ENCODE results near the gene PSD2.

Gene PSD2

DNA sequence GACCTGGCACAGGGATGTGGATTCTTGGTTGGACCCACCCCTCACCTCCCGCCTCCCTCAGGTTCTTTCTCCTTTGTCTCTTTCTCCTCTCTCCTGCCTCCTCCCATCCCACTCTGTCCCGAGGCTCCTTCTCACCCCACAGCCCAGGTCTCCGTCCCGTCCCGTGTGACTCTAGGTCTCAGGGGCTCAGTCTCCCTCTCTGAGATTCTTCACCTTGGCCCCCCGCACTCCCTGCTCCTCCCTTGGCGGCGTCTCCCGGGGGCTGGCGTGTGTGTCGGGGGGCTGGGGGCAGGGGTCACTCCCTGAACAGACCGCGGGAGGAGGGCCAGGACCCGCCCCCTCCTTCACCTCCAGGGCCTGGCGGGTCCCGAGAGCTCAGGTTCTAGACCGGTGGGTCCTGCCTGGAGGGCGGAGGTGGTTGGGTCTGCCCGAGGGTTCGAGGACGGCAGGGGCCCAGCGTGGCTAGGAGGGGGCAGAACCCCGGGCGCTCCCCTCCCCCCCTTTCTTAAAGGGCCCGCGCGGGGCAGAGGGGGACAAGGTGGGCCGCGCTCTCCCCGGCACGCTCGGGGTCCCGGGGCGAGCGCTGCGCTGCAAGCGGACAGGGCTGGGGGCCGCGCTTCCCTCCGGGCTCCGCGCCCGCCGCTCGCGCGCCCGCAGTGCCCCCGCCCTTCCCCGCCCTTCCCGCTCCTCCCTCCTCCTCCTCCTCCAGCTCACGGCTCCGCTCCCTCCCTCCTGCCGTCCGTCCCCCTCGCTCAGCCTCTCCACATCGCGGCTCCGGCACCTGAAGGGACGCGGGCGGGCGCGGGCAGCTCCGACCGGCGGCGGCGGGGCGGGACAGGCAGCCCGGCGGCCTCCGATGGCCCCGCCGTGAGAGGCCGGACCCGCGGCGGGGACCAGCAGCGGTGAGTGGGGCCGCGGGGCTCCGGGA is at the start of gene PSD2:
Gene PSD2, plus strand, starts transcription at position 735 of the 928 bp plus-strand sequence. CDS start 13,633 bp downstream, outside the sequence.
- no peak for DNase-seq

DNA sequence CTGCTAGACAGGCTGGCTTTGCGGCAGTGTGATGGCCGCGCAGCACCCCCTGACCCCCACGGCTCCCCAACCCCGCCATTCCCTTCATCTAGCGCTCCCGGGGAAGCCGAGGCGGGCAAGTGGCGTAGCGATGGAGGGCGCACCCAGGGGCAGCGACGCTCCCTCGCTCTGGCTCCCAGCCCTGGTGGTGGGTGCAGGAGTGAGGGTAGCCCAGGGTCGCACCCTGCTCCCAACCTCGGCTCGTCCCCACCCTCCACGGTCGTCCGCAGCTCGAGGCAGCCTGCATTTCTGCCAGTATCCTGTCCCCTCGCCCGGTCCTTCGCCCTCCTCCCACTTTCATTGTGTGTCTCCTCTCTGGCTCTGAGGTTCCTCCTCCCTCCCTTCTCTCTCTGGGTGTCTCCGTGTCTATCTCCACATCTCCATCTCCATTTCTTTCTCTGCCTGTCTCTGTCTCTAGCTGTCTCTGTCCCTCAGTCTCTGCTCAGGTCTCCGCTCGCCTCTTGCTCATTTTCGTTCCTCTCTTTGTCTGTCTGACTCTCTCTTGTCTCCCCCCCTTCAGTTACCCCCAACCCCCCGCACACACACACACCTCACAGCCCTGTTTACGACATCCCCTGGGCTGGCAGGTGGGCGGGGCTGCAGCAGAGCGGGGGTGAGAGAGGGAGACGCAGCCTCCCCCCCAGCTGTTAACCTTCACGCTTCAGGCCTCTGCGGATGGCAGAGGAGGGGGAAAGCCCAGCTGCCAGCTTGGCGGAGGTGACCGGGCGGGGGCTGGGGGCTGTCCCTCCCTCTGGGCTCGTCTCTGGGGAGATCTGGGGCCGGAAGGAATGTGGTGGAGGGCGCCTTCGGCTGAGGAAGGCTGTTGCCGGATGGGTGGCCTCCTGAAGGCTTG is 48.7 kb upstream of the PSD2 start:
- DNase-seq, result no peak

DNA sequence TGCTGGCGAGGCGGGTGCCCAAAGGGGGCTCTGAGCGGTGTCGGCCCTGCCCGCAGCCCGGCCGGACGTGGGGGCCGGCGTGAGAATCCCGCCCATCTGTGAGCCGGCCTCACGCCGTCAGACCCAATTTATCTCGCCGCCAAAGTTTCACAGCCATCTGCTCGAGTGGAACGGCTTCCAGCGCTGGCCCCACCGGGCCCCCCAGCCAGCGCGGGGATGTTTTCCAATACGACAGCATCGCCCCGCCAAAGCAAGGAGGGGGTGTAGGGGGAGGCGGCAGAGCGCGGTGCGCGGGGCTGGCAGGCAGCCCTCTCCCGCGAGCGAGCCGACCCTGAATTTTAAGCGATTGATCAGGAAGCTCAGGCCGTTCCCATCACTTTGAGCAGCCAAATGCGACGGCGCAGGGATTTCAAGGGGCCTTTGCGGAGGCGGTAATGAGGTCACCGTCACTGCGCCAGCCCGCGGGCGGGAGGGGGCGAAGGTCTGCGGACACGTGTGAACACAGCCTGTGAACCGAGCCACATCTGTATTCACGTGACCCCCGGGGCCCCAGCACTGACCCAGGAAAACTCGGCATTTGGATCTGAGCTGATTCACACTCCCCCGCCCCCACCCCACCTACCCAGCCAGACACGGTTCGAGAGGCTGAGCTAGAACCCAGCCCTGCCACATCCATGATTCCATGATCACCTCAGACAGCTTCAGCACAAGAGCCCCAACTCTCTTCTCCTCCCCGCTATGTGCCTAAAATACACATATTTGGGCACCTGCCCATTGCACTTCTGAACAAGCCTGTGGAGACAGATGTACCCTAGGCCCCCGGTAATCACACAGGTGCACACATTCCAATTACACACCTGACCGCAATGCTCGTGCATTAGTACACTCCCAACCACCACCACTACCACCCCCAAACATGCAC is 47.8 kb upstream of the PSD2 start:
- no peak for DNase-seq

DNA sequence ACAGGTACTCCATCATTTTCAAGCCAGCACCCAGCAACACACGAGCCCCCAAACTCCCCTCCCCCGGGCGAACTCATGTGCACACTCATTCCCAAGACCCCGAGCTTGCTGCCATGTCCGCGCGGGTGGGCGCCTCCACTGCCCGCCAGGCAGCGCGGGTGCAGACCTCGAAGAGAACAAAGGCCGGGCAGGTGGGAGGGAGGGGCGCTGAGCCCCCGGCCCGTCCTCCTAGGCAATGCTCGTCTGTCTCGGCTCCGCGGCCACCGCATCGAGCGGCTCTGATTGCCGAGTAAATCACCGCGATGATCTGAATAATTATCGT is 47.1 kb upstream of the PSD2 start:
- DNase-seq, result no peak

DNA sequence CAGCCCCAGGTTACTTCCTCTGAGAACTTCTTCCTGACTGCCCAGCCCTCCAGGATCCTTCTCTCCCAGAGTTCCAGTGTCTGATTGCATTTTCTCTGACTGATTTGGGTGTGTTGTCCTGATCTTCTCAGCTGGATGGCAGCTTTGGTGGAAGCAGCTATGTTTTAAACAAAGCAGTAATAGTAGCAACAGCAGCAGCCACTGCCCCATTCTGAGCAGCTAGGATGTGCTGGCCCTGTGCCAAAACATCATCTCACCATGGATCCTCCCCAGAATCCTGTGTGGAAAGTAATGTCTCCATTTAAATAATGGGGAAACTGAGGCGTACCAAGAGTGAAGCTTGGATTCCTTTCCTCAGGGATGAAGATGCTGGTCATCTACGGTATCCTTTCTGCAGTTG is 46.4 kb upstream of the PSD2 start:
- DNase-seq, result no peak

DNA sequence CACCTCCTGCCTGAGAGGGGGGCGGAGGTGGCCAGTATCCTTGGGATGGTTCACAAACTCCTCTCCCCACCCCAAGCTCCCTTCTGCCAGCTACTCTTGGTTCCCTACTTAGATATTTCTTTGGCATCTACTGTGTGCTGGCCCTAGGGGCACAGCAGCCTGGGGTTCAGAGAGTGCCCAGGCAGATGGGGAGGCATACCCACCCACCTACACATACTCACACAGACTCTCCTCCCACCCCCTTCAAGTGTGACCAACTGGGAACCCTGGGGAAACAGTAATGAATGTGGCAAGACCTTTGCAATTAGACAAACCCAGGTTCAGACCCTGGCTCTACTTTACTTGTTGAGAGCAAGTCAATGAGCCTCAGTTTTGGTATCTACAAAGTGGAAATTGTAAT is 44.4 kb upstream of the PSD2 start:
- DNase-seq, result no peak

DNA sequence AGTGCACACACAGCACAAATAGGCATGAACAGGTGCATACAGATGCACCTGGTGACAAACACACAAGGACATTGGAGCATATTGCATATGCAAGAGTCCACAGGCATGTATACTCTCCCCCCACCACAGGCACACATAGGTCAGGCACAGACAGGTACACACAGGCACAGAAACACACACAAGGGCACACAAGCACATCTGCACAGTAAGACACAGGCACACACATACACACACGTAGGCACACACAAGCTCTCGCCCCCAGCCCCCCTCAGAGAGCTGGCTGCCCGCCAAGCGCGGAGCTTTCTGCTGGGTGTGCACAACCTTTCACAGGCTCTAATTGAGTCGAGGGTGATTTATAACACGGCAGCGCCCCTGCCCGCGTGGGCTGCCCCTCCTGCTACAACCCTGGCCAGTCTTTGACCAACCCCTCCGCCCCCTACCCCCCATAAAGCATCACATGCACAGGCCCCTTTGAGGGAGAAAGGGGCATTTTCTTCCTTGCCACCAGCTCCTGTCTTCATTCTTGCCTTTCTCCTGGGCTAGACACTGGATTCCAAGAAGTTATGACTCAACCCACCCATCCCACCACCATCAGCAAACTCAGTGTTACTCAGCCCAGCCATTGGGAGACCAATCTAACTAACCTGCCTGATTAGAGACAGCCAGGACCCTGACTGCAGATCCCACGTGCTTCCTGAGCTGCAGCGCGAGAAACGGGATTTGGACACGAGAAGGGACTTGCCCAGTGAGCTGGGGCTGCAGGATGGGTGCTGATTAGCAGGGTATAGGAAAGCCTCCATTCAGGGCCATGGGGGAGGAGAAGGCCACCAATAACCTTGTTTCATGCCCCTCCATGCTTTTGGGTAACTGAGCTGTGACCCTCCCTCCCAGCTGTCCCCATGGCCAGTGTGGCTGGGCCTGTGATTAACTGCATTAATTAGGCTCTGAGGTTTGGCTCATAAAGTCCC is 42.8 kb upstream of the PSD2 start:
- DNase-seq, result no peak

DNA sequence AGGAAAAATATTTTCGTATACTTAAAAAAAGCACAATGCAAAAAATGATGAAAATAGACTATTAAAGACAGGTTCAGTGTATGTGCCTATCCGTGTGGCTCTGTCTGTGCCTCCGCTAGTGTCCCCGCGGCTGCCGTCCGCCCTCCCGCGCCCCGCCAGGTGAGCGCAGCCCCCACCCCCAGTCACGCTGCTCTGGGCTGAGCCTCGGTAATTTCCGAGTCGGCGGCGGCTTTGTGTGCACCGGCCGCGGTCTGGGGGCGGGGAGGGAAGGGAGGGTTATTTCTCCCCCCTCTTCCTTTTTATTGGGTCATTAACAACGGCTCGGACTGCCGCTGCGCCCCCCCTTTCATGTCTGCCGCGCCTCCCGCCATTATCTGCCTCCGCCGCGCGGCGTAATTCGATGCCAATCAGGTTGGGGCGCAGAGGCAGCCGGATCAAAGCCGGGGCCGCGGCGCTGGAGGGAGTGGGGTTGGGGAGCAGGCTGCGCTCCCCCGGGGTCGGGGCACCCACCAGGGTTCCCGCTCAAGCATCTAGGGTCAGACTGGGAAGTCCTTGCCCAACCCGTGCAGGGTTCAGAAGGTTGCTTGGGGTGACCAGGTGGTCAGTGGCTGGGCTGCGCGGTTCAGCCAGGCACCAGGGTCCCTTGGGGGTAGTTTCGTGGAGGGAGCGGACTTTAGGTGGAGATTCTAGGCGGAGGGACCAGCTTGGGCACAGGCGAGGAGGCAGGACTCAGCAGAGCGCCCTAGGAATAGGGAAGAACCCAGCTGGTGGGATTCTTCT is 39.5 kb upstream of the PSD2 start:
- DNase-seq, result no peak

DNA sequence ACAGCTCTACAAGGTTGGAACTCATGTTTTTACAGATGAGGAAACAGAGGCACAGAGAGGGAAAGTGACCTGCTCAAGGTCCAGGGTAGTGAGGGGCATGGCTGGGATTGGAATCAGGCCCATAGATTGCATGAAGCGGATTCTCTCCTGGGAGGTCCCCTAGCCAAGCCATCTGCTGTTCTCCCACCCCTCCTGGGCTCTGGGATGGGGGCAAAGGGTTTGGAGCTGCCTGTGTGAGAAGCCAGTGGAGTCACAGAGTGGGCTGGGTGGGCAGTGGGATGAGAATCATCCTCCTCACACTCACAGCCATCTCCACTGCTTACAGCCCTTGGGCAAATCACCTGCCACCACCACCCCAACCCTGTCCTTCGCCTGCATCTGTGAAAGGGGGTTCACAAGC is 38.6 kb upstream of the PSD2 start:
- no peak for DNase-seq

DNA sequence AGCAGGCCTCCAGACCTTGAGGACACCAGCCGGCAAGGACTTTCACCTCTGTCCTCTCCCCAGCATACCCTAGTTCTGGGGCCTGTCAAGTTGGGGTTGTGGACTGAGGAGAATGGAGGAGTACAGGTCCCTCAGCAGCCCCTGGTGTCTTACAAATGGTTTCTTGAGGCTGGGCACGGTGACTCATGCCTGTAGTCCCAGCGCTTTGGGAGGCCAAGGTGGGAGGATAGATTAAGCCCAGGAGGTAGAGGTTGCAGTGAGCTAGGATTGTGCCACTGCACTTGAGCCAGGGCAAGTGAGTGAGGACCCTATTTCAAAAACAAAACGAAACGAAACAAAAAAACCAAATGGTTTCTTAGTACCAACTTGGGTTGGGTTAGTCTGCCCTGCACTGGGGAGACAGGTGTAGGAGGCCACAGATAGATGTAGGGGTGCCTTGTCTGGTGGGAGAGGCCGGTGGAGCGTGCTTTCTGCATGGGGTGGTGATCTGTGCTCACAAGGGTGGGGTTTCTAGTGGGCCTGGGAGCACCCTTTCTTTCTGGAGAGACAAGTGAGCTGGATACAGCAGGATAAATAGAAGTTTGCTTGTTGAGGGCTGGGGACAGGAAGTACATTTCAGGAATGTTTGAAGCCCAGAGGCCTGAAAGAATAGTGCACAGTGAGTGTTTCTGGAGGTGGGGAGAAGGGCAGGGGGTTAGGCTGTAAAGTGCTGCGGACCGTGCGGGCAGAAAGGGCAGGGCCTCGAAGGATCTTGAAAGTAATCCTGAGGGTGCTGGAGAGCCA is 37.7 kb upstream of the PSD2 start:
- no peak for DNase-seq

DNA sequence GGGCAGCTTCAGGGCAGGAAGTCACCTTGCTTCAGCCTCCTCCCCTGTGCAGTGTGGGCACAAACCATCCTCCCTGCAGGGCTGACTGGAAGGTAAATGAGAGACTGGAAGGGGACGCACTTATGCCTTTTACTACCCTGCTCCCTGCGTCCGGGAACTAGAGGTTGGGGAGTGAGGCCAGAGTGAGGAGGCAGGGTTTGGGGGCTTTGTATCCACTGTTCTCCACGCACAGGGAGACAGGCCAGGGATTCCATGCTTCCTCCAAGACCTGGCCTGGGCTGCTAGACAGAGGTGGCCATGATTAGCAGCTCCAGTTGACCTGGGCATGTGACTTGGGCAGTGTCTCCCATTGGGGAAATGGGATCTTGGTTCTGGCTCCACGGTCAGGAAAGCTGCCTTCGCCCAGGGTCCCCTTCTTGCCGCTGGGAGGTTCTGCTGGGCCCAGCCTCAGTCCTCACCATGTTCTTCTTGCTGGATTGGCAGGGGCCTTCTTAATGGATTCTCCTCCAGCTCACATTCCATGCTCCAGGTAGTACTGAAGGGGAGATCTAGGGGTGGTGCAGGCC is 37.0 kb upstream of the PSD2 start:
- no peak for DNase-seq

DNA sequence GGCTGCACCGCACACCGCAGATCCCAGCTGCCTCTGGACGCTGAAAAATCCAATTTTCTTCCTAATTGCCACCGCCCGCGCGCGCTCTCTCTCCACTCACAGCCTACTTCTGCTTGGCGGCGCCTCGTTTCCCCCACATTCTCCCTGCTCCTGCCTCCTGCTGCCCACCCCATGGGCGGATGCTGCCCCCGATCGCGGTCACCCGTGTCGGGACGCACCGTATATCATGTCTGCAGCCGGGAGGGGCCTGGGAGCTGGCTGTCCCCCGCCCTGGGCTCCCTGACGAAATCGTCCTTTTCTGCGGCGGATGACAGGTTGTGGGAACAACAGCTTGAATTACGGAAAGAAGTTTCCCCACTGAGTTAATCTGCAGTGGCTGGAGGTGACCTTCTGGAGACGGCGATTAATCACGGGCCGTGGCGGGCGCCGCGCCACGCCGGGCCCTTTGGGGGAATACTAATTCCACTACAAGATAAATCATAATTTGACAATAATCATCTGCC is 36.3 kb upstream of the PSD2 start:
- DNase-seq, result no peak

DNA sequence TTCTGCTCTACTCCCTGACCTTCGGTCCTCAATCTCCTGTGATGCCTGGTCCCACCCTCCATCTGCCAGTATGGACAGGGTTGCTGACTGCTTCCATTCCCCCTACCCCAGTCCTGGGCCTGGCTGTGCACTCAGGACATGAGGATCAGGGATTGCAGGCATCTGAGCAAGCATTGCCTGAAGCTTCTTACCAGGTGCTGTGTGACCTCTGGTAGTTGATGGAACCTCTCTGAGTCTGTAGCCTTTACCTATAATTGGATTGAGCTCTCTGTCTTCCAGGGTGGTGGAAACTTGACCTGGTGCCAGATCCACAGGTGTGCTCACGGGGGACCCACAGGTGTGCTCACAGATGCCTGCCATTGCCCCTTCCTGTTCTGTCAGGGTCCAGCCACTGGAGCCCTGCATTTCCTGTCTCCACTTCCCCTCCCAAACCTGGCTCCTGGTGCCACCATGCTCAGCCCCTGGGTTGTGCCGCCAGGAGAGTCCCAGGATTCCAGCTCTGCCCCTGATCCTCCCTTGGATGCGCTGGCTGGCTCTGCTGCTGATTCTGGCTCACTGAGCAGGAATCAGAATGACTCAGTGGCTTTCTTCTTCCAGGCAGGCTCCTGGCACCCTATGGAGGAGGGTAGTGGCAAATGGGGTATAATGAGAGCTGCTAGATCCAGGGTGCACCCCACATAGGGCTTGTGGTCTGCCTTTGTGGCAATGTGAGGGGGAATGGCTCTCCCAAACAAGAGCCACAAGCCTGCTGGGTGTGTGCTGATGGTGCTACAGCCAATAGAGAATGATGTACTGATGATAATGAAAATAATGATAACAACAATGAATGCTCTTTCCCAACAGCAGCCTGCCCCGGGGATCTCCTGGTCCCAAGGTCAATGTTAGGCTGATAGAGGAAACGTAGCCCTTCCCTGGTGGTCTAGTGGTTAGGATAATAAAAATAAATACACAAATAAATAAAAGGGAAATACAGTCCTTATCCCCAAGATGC is 35.2 kb upstream of the PSD2 start:
- DNase-seq, result no peak

DNA sequence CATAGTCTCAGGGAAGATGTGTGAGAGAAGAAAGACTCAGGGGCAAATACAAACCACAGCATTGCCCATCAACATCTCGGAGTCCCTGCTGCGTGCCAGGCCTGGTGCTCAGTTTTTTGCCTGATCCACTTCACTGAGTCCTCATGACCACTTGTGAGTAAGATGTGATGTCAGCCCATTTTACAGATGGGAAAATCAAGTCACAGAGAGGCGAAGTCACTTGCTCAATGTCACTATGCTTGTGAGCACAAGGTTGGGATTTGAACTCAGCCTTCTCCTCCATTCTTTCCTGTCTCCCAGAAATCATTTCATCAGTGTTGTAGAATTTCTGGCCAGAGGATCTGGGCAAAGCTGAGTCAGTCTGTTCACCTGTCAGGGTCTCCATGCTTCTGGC is 34.6 kb upstream of the PSD2 start:
- DNase-seq, result no peak

DNA sequence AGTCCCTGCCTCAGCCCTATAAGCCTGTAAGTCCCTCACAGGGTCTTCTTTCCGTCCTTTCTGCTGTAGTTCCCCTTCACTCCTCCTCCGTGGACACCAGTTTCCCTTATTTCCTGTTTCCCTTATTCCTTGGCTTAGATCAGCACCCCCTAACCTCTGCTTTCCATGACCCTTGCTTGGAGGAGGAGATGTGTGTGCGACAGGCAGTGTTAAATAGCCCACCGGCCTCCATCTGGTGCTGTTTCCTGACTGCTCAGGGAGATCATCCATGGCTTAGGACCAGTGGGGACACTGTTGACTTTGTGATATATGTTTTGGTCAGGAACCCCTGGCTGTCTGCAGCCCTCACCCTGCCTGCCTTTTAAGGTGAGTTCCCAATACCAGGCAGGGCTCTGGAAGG is 34.1 kb upstream of the PSD2 start:
- no peak for DNase-seq

DNA sequence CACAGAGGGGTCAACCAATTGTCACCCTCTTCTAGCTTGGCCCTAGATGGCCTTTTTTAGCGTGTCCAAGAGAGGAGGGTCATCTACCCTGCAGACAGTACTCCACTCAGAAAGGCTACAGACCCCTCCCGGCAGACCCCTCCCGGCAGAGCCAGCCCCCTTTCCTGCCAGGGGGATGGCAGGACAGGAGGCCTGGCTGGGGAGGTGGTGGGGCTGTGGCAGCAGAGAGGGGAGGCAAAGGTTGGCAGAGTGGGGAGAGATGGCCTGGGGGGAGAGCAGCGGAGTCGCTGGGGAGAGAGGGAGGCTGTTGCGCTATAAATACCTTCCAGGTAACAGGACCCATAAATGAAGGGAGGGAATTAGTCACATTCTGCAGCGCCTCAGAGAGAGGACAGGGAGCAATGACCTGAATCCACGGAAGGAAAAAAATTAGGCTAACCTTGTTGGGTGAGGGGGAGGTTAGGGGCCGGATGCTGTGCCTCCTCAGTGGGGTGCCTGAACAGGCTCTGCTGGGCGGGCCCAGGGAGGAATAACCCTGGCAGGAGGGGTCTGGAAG is 32.9 kb upstream of the PSD2 start:
- DNase-seq, result no peak

DNA sequence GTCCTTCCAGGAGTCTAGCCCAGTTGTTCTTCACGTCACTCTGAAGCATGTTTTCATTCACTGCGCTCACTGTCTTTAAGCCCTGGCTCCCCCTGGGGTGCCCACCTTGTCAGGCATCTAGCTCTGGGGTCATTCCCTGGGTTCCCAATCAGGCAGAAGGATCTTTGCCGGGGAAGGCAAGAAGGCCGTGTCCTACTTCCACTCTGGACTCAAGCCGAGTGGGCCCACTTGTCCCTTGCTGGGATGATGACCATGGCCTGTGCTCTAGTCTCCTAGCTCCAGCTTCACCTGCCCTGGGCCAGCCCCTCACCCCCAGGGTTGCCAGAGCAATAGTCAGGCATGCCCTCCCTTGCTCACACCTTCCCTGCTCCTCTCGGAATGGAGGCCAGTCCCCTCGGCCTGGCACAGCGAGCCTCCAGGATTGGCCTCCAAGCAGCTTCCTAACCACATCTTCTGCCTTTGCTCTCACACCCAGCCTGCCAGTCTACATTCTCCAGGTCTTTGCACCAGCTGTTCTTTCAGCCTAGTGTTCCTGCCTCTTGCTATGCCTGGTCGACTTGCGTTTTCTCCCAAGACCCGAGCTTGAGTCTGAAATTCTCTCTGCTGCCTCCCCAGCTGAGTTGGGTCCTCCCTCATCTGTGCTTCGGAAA is 32.2 kb upstream of the PSD2 start:
- no peak for DNase-seq
